Right forelimb (tissue), 1 donor: ENCODE measurements around the gene ACKR2.
"Not testable (repeated sequence)": the region's sequence is repeated elsewhere in the genome, so short reads cannot be mapped to it uniquely, and the experiment has no call there.

Experiments
- DNase-seq: peaks from one replicate; pipeline ENCODE4 v3.0.0-alpha.2; 2018

ACKR2 gene

GRCh38 chr3:42801784-42802183 is 7.5 kb upstream of the ACKR2 start:
- no peak for DNase-seq

- no peak for DNase-seq
Measured at GRCh38 chr3:42802876-42803413, 6.3 kb upstream of the ACKR2 start.

GRCh38 chr3:42803414-42804105 is 5.7 kb upstream of the ACKR2 start:
- DNase-seq, result no peak

- DNase-seq, result peak; percentile 95
Measured at GRCh38 chr3:42804106-42804830, 5.0 kb upstream of the ACKR2 start, which contains the start of gene HIGD1A. TSS of gene HIGD1A (minus strand) at chr3:42804490. CDS start at chr3:42794253, 10,237 bp downstream.

- no peak for DNase-seq
Measured at GRCh38 chr3:42804831-42805132, 4.5 kb upstream of the ACKR2 start.

- peak; percentile 53 for DNase-seq
Measured at GRCh38 chr3:42805141-42805821, 4.0 kb upstream of the ACKR2 start.

GRCh38 chr3:42807929-42808328 is 1.3 kb upstream of the ACKR2 start:
- DNase-seq, result no peak

- not testable (repeated sequence) for DNase-seq
Measured at GRCh38 chr3:42810706-42811105, 1.5 kb downstream of the ACKR2 start.

- DNase-seq, result not testable (repeated sequence)
Measured at GRCh38 chr3:42811118-42811883, 2.1 kb downstream of the ACKR2 start.

- DNase-seq, result no peak
Measured at GRCh38 chr3:42814246-42814645, 5.0 kb downstream of the ACKR2 start.

- DNase-seq, result no peak
Measured at GRCh38 chr3:42814914-42815507, 5.8 kb downstream of the ACKR2 start.

- DNase-seq, result no peak
Measured at GRCh38 chr3:42815826-42816225, 6.6 kb downstream of the ACKR2 start.

- DNase-seq, result no peak
Measured at GRCh38 chr3:42819351-42819965, 10.2 kb downstream of the ACKR2 start.

- DNase-seq, result no peak
Measured at GRCh38 chr3:42820746-42821051, 11.5 kb downstream of the ACKR2 start.

- no peak for DNase-seq
Measured at GRCh38 chr3:42822828-42823227, 13.6 kb downstream of the ACKR2 start.

GRCh38 chr3:42823351-42823750 is 14.1 kb downstream of the ACKR2 start:
- DNase-seq, result no peak

GRCh38 chr3:42826141-42826540 is 16.9 kb downstream of the ACKR2 start:
- no peak for DNase-seq

GRCh38 chr3:42827023-42827422 is 17.8 kb downstream of the ACKR2 start:
- DNase-seq, result no peak

- no peak for DNase-seq
Measured at GRCh38 chr3:42827654-42828053, 18.4 kb downstream of the ACKR2 start.

GRCh38 chr3:42829083-42829627 is 19.9 kb downstream of the ACKR2 start:
- no peak for DNase-seq

GRCh38 chr3:42829628-42830436 is 20.6 kb downstream of the ACKR2 start:
- DNase-seq, result no peak
